Measurements from ENCODE around the gene NPIPA1.
A peak's percentile ranks its signal among the peaks of the same experiment; 100 is the strongest.
"Not testable (repeated sequence)": the region's sequence is repeated elsewhere in the genome, so short reads cannot be mapped to it uniquely, and the experiment has no call there.

NPIPA1 gene

GRCh38 chr16:14975418-14976194 lies 38.4 kb downstream of the NPIPA1 start:
- H3K27ac ChIP-seq = peak overlapping the region; percentile 81 to 86
- H3K27me3 ChIP-seq; H3K9me3 ChIP-seq; intact Hi-C loops (cut with DNase I; ENCODE audit: low total_unique reads); H3K36me3 ChIP-seq: not testable (repeated sequence)
- peak overlapping the region; percentile 60 to 61 for H3K4me3 ChIP-seq
- DNase-seq = peak; percentile 50 to 81
- peaks cover 0 to 39% (median 1%) of the 10 kb centered on the region in 4 donors for H3K4me1 ChIP-seq
- TF ChIP-seq, protein P1, sequence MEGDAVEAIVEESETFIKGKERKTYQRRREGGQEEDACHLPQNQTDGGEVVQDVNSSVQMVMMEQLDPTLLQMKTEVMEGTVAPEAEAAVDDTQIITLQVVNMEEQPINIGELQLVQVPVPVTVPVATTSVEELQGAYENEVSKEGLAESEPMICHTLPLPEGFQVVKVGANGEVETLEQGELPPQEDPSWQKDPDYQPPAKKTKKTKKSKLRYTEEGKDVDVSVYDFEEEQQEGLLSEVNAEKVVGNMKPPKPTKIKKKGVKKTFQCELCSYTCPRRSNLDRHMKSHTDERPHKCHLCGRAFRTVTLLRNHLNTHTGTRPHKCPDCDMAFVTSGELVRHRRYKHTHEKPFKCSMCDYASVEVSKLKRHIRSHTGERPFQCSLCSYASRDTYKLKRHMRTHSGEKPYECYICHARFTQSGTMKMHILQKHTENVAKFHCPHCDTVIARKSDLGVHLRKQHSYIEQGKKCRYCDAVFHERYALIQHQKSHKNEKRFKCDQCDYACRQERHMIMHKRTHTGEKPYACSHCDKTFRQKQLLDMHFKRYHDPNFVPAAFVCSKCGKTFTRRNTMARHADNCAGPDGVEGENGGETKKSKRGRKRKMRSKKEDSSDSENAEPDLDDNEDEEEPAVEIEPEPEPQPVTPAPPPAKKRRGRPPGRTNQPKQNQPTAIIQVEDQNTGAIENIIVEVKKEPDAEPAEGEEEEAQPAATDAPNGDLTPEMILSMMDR (IDR thresholded peaks at IDR 0.05) = peak; percentile 12 to 37

DNA sequence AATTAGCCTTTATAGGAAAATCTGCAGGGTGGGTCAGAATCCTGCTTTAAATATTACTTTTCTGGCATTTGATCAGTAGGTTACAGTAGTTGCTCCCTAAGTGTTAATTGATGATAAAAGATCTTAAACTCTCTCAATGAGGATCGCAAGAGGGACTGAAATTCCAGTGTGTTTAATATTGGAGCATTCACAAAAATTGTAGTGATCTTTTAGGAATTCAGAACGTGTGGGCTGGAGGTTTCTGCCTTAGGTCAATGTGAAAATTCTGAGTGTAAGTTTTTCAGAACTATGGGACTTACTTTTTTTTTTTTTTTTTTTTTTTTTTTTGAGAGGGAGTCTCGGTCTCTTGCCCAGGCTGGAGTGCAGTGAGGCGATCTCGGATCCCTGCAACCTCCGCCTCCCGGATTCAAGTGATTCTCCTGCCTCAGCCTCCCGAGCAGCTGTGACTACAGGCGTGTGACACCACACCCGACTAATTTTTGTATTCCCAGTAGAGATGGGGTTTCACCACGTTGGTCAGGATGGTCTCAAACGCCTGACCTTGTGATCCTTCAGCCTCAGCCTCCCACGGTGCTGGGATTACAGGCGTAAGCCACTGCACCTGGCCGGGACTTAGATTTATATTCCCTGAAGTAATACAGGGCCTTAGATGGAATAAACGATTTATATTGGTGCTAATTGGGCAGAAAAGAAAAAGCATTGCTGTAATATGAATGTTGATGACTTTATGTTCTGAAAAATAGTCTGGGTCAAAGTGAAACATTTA lies 39.9 kb downstream of the NPIPA1 start:
- H3K36me3 ChIP-seq; H3K9me3 ChIP-seq; DNase-seq; H3K27ac ChIP-seq; H3K4me3 ChIP-seq; H3K27me3 ChIP-seq; intact Hi-C loops (cut with DNase I; ENCODE audit: low total_unique reads): not testable (repeated sequence)
- H3K4me1 ChIP-seq = peaks cover 0 to 39% (median 2%) of the 10 kb centered on the region in 4 donors

- intact Hi-C loops (cut with DNase I; ENCODE audit: low total_unique reads); H3K27me3 ChIP-seq; H3K9me3 ChIP-seq; H3K36me3 ChIP-seq; H3K27ac ChIP-seq; H3K4me3 ChIP-seq; DNase-seq: not testable (repeated sequence)
- peaks cover 0 to 39% (median 4%) of the 10 kb centered on the region in 4 donors for H3K4me1 ChIP-seq
Observed at GRCh38 chr16:14978281-14978680, 41.0 kb downstream of the NPIPA1 start.

DNA sequence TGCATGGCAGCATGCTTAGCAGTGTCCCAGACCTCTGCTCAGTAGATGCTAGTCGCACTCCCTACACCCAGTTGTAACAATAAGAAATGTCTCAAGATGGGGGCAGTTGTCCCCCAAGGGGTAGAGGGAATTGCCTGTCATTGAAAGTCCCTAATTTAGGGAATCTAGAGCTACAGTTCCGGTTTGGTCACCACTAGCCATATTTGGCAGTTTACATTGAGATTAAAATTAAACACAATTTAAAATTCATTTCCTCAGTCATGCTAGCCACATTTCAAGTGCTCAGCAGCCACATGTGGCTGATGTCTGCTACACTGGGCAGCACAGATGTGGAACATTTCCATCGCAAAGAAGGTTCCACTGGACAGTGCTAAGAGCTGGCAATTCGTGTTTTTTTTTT lies 41.7 kb downstream of the NPIPA1 start:
- H3K4me3 ChIP-seq; H3K9me3 ChIP-seq; DNase-seq; intact Hi-C loops (cut with DNase I; ENCODE audit: low total_unique reads); H3K36me3 ChIP-seq; H3K27me3 ChIP-seq: not testable (repeated sequence)
- Histone ChIP-seq H3K27ac (peak overlapping the region in 1 of 2 donors; percentile 15), H3K4me1 (peaks cover 0 to 38% (median 4%) of the 10 kb centered on the region in 4 donors)

GRCh38 chr16:14981234-14981633 lies 44.0 kb downstream of the NPIPA1 start:
- H3K36me3 ChIP-seq; intact Hi-C loops (cut with DNase I; ENCODE audit: low total_unique reads); H3K27ac ChIP-seq; H3K9me3 ChIP-seq; DNase-seq; H3K4me3 ChIP-seq; H3K27me3 ChIP-seq: not testable (repeated sequence)
- H3K4me1 ChIP-seq = peaks cover 0 to 30% (median 4%) of the 10 kb centered on the region in 4 donors

- H3K4me3 ChIP-seq; DNase-seq; H3K9me3 ChIP-seq; H3K27ac ChIP-seq; intact Hi-C loops (cut with DNase I; ENCODE audit: low total_unique reads); H3K36me3 ChIP-seq; H3K27me3 ChIP-seq: not testable (repeated sequence)
- peaks cover 0 to 22% (median 2%) of the 10 kb centered on the region in 4 donors for H3K4me1 ChIP-seq
Observed at GRCh38 chr16:14982521-14982920, 45.3 kb downstream of the NPIPA1 start.

- H3K27me3 ChIP-seq; H3K4me1 ChIP-seq; DNase-seq; H3K27ac ChIP-seq; H3K4me3 ChIP-seq; intact Hi-C loops (cut with DNase I; ENCODE audit: low total_unique reads); H3K9me3 ChIP-seq: not testable (repeated sequence)
- H3K36me3 ChIP-seq = peaks cover 5 to 11% (median 6%) of the 10 kb centered on the region in 3 donors
Observed at GRCh38 chr16:14988092-14988491, 50.8 kb downstream of the NPIPA1 start.

DNA sequence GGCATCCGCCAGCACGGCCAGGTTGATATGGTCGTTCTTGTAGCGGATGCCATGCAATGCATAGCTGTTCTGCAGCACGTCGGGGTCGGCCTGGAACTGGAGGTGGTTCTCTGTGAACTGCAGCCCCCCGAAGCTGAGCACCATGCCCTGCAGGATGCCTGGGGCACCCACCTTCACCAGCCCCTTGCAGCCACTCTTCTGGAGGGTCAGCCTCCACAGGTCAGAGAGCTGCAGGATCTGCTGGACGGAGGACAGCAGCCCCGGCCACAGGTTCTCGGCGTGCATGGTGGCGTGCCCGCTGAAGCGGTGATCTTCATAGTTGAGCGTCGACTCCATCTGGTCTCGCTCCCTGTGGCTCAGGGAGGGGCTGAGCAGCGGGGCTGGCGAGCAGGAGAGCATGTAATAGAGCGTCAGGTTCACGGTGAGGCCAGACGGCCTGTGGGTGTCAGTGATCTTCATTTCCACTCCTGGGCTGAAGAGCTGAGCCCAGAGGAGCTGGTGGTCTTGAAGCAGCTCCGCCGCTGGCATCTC lies 51.5 kb downstream of the NPIPA1 start:
- intact Hi-C loops (cut with DNase I; ENCODE audit: low total_unique reads); DNase-seq; H3K4me3 ChIP-seq; H3K27ac ChIP-seq; H3K4me1 ChIP-seq; H3K9me3 ChIP-seq; H3K27me3 ChIP-seq: not testable (repeated sequence)
- H3K36me3 ChIP-seq = peaks cover 5 to 11% (median 6%) of the 10 kb centered on the region in 3 donors

DNA sequence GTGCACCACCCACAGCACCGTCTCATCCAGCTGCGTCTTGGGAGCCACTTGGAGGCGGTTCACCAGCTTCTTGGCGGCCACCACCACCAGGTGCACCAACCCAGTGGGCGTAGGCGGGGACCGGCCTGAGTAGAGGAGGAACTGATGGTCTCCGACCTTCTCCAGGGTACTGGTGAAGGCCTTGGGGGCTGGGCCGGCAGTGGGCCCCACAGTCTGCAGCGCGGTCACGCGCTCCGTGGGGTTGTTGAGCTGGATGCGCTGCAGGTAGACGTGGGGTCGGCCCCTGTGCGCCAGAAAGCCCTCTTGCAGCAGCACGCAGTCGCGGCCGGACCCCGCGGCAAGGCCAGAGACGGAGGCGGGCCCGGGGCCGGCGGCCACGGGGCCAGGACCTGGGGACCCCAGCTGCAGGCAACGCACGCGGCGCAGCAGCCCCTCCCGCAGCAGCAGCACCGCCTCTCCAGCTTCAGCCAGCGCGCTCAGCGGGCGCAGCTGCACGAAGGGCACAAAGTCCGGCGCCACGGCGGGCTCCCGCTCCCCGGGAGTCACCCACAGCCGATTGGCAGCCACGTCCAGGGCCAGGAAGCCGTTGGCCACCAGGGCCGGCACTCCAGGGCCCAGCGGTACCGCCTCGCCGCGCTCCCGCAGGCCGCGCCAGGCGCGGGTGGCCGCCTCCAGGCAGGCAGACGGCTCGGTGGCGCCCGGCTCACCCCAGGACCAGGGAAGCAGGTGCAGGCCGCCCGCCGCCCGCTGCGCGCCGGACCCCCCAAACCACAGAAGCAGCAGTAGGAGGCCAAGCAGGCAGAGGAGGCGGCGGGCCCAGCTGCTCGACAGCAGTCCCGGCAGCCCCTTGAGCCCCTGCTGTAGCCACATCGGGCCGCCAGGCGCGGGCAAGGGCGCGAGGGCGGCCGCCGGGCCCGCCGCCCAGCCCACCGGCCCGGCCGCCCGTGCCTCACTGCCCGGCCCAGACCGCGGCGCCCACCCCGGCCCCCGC lies 52.3 kb downstream of the NPIPA1 start:
- H3K4me3 ChIP-seq; DNase-seq; H3K27ac ChIP-seq; H3K27me3 ChIP-seq; H3K9me3 ChIP-seq; H3K4me1 ChIP-seq; intact Hi-C loops (cut with DNase I; ENCODE audit: low total_unique reads): not testable (repeated sequence)
- peaks cover 5 to 11% (median 5%) of the 10 kb centered on the region in 3 donors for H3K36me3 ChIP-seq

DNA sequence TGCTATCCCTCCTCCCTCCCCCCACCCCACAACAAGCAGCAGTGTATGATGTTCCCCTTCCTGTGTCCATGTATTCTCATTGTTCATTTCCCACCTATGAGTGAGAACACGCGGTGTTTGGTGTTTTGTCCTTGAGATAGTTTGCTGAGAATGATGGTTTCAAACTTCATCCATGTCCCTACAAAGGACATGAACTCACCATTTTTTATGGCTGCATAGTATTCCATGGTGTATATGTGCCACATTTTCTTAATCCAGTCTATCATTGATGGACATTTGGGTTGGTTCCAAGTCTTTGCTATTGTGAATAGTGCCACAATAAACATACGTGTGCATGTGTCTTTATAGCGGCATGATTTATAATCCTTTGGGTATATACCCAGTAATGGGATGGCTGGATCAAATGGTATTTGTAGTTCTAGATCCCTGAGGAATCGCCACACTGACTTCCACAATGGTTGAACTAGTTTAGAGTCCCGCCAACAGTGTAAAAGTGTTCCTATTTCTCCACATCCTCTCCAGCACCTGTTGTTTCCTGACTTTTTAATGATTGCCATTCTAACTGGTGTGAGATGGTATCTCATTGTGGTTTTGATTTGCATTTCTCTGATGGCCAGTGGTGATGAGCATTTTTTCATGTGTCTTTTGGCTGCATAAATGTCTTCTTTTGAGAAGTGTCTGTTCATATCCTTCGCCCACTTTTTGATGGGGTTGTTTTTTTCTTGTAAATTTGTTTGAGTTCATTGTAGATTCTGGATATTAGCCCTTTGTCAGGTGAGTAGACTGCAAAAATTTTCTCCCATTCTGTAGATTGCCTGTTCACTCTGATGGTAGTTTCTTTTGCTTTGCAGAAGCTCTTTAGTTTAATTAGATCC lies 56.3 kb downstream of the NPIPA1 start:
- intact Hi-C loops (cut with DNase I; ENCODE audit: low total_unique reads); H3K4me3 ChIP-seq; H3K4me1 ChIP-seq; H3K9me3 ChIP-seq; H3K27ac ChIP-seq; H3K27me3 ChIP-seq; DNase-seq: not testable (repeated sequence)
- H3K36me3 ChIP-seq = peaks cover 4 to 14% (median 11%) of the 10 kb centered on the region in 3 donors

DNA sequence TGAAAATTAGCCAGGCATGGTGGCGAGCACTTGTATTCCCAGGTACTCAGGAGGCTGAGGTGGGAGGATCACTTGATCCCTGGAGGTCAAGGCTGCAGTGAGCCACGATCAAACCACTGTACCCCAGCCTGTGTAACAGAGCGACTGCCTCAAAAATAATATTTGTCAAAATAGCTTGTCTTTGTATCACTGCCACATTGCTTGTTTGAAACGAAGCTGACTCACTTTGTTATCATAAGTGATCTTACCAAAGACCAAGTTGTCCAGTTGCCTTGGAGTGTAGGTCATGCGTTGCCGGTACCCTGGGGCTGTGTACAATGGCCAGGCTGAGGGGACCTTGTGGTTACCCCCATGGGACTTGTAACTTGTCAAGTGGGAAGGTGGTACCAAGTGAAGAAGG lies 59.5 kb downstream of the NPIPA1 start:
- DNase-seq; H3K27me3 ChIP-seq; H3K4me3 ChIP-seq; H3K27ac ChIP-seq; H3K4me1 ChIP-seq; H3K9me3 ChIP-seq; intact Hi-C loops (cut with DNase I; ENCODE audit: low total_unique reads): not testable (repeated sequence)
- H3K36me3 ChIP-seq = peaks cover 10 to 31% (median 11%) of the 10 kb centered on the region in 3 donors

Data from tibial artery (tissue), 4 donors.